ENCODE results near the gene ABL2.

Gene ABL2

DNA sequence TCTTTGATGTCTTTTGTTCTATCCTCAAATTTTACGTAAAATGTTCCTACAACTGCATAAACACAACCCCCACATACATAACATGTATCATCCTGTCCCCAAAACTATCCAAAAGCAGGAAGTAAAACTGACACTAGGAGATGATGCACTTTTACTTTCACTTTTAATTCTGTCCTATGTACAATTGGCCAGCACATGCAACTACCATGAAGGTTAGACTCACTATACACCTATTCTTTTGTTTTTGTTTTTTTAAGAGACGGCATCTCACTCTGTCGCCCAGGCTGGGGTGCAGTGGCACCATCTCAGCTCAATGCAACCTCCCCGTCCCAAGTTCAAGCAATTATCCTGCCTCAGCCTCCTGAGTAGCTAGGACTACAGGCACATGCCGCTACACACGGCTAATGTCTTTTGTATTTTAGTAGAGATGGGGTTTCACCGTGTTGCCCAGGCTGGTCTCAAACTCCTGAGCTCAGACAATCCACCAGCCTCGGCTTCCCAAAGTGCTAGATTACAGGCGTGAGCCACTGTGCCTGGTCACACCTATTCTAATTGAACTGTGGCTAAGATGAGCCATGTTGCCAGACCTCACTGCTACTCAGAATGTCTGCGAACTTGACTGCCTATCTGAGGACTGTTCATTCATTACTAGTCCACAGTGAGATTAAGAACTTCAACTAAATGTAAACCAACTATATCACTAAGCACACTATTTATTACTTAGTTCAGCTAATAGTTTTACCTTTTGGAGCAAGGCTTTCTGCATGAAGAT is 99.6 kb downstream of the ABL2 start:
- peak in 2 of 5 experiments; percentile 50 to 83 for DNase-seq

- DNase-seq: no peak
These were observed 101.0 kb downstream of the ABL2 start for GRCh38 chr1:179128520-179128919.

- DNase-seq: no peak
These were observed 102.1 kb downstream of the ABL2 start for GRCh38 chr1:179127163-179127895.

DNA sequence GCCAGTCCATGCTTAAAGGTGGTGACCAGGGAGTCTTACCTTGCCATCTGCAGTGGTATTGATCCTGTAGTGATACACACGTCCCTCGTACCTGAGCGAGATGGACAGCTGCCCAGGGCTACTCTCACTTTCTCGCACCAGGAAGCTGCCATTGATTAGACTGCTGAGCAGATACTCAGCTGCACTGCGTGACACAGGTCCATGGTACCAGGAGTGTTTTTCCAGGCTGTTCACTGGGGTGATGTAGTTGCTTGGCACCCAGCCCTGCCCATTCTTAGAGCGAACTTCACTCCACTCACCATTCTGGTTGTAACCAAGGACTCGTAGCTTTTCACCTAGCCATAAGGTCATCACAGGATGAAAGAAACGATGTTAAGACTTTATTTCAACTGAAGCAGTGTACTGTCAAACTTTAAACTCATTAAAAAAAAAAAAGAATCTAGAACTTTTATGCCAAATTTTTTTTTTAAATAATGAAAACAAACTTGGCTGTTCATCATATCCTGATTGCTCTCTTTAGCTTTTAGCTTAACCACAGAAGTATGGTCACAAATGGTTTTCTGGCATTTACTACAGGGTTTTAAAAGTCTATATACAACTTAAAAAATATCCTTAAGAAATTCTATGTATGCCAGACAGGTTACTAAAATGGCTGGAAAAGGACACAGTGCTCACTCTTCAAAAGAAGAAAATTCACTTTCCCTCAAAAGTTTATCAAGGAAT is 103.0 kb downstream of the ABL2 start:
- DNase-seq: no peak

DNA sequence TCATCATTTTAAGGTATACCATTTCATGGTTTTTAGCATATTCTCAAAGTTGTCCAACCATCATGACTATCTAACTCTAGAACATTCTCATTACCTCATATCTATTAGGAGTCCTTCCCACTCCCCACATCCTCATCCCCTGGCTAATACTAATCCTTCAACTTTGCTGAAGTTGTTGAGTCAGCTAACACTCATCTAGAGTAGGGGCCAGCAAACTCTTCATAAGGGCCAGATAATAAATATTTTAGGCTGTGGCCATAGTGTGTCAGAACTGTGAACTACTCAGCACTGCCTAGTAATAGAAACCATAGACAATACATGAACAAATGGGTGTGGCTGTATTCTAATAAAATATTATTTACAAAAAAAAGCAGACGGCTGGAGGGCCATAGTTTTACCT is 104.6 kb downstream of the ABL2 start:
- no peak for DNase-seq

- peak in 1 of 5 experiments; percentile 59 for DNase-seq
These were observed 108.1 kb downstream of the ABL2 start for GRCh38 chr1:179121159-179121938.

DNA sequence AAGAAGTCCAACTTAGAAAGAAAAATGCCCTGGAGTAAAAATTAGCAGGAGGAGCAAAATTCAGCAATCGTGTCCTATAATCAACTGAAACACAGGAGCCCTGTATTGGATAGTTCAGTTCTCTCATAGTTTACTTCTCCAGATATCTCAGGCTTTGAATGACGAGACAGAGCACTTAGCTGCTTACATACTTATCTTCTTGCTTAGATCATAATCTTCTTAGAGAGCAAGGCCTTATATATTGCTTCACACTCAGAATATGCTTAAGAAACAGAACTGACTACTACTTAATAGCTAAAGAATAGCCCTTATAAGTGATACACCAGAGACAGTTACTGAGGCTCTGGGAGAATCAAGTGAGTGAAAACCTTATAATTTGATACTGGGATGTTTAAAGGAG is 108.7 kb downstream of the ABL2 start:
- DNase-seq: no peak

DNA sequence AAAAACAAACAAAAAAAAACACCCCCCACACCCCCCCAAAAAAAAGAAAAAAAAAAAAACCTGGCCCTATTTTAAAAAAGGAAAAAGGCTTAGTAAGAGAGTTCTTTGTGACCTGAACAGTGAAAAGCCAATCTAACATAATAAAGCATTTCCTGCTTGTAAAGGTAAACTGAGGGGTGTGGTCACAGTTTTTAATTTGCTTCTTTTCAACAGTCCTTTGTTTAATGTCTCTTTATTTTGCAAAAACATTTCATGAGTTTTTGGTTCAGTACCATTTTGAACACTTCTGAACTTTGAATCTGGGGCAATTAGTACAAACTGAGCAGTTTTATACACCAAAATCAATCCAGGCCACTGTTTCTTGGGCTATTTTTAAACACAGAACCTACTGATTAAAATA is 110.0 kb downstream of the ABL2 start:
- no peak for DNase-seq

- DNase-seq: no peak
These were observed 114.3 kb downstream of the ABL2 start for GRCh38 chr1:179115181-179115580.

DNA sequence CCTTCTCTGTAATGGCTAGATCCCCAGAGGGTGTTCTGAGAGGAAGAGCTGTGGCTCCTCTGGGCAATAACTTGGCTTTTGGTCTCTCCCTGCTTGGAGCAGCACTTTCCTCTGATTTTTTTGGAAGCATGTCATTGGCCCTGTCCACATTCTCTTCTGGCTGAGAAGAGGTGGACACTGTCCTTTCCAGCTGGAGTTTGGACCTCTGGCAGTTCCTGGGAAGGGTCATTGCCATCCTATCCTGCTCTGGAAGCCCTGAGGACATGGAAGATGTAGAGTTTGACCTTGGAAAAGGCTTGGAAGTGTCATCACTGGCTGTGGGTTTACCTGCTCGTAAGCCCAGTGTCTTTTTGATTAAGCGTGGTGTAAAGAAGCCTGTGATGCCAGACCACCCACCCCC is 120.8 kb downstream of the ABL2 start:
- DNase-seq: no peak

DNA sequence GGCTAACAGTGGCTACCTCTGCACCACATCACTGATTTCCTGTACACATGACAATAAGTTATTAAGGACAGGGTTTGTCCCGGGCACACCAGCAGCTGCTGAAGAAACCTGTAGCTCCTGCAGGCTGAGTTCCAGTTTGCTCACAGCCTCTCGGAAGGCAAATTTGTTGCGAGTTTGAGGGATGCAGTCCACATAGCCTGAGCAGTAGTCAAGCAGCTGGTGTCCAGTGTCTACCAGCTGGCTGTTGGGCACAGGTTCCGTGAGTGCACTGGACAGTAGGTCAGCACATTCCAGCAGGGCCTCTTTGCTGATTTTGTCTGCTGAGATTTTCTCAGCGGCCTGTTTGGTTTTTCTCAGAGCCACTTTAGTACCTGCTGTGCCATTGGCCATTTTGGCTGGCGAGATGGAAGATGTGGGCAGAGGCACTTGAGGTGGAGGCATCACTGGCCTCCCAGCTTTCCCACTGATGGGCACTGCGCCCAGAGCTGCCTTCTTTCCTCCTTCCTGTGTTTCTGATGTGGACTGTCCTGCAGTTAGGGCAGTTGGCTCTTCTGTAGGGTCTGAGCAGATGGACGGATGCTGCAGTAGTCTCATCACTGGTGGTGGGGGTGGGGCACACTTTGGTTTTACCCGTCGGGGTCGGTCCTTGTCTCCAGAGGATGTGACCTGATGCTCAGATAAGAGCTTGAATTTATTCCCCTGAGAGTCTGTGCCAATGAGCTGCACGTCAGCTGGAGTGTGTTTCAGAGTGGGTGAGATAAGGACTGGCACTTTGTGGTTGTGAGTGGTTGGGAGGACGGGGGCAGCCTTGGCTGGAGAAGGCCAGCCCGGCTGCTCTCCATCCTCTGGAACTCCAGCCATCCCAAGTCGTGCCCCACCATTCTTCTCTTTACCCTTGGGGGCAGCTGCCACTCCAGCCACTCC is 121.5 kb downstream of the ABL2 start:
- no peak for DNase-seq

- DNase-seq: peak in 1 of 5 experiments; percentile 14
These were observed 124.1 kb downstream of the ABL2 start for GRCh38 chr1:179105393-179105792.

- no peak for DNase-seq
These were observed 124.7 kb downstream of the ABL2 start for GRCh38 chr1:179104611-179105250.

DNA sequence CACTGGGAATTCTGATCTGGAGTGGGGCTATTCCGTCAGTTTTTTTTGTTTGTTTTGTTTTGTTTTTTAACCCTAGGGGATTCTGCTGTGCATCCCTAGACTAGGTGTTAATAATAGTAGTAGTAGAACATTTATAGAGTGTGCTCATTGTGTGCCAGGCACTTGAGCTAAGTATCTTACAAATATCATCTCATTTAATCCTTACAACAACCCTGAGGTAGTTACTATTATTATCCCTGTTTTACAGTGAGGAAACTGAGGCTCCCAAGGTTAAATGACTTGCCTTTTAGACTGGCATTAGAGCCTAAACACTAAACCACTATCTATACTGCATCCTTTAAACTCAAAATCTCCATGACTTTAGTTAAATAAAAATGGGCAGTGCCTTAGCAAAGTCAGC is 125.5 kb downstream of the ABL2 start:
- DNase-seq: no peak

- DNase-seq: no peak
These were observed 127.9 kb downstream of the ABL2 start for GRCh38 chr1:179101566-179101965.

DNA sequence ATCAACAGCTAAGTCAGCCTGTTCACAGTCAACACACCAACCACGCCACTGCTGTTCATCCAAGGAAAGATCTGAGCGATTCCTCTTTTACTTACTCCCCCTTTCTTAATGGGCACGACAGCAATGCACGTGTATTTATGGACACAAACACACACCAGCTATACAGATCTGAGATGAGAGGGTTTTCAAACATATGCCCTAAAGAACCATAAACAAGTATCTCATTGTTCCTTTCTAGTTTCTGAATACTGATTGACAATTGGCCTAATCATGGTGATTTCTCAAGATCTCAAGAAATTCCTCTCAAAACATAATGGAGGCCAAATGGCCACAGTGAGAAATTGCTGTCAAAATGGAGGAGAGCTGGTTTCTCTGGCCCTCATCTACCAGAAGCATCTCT is 129.6 kb downstream of the ABL2 start:
- no peak for DNase-seq

DNA sequence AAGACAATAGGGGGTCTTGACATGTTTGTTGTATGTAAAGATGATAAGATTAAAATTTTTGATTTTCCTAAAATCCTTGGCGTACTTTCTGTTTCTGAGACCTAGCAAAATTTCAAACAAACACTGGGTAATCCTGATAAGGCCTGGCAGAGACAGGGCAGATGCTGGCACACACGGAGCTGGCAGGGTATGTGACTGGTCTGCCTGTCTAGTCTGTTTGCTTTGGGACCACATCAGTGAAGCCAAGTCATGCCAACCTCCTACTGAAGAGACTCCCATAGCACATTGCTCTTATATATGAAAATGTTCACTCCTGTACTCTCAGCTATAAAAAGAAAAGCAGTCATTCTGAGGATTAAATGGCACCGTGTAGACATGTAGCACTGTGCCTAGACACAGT is 133.6 kb downstream of the ABL2 start:
- DNase-seq: no peak

GRCh38 chr1:179095377-179095776 is 134.1 kb downstream of the ABL2 start:
- DNase-seq: no peak

DNA sequence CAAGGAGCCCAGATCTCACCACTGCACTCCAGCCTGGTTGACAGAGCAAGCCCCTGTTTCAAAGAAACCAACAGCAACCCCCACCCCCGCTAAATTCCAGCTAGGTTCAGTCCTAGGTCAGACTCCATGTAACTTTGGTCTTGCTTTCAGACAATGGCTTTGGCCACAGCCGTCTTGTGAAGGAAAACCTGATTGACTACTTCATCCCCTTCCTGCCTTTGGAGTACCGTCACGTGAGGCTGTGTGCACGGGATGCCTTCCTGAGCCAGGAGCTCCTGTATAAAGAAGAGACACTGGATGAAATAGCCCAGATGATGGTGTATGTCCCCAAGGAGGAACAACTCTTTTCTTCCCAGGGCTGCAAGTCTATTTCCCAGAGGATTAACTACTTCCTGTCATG is 134.7 kb downstream of the ABL2 start:
- DNase-seq: no peak

DNA sequence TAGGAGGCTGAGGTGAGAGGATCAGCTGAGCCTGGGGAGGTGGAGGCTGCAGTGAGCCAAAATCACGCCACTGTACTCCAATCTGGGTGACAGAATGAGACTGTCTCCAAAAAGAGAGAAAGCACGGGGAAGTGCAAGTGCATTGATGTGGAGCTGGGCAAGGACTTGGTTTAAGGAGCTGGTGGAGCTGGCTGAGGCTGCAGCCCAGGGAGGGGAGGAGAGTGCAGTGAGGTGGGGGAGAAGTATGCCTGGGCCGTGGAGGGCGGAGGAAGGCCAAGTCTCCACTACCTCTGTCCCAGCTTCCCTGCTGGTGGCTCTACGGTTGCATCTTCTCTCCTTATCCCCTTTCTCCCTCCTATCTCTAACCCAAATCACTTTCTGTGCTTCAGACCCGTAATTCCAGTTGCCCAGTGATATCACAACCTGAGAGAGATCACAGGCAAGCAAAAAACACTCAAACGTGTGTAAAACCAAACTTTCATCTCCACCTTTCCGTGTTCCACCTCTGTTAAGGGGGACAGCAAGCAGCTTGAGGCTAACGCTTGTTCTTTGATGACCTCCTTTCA is 136.5 kb downstream of the ABL2 start:
- DNase-seq: no peak

GRCh38 chr1:179091691-179092165 is 137.7 kb downstream of the ABL2 start:
- no peak for DNase-seq
